Aorta (tissue), 5 donors: ENCODE results near the gene SLIT3. TPM values are rescaled to one million over a fixed set of nuclear protein-coding genes. Genes with fewer than 3 reads are reported as not detected.
"Not testable (repeated sequence)": the region's sequence is repeated elsewhere in the genome, so short reads cannot be mapped to it uniquely, and the experiment has no call there.

ENCODE experiments used
- ATAC-seq: fragments of 200-7000 bp; cut with Tn5 transposase; one replicate; pipeline ENCODE4 v1.9.1; 2022; ENCODE audit warnings: moderate library complexity; ENCODE audit not compliant: low FRiP score
- DNase-seq, 2 donors: peaks; one replicate each; pipeline ENCODE4 v3.0.0-alpha.2; 2020
- H3K27ac ChIP-seq, 2 donors: one replicate each; pipeline ENCODE4 v1.5.1; 2013; ENCODE audit warnings: low read length in 2 of 2, mild to moderate bottlenecking in 2 of 2, moderate library complexity in 2 of 2, control low read depth in 1 of 2, inconsistent platforms in 1 of 2, low read depth in 1 of 2
- H3K27me3 ChIP-seq, 2 donors: one replicate each; pipeline ENCODE4 v1.6.1; 2013; ENCODE audit warnings: control low read depth in 1 of 2, low read length in 1 of 2, mild to moderate bottlenecking in 1 of 2, moderate library complexity in 1 of 2; ENCODE audit not compliant: insufficient read depth in 2 of 2, control insufficient read depth in 1 of 2
- H3K36me3 ChIP-seq, 2 donors: one replicate each; pipeline ENCODE4 v1.6.1; 2013; ENCODE audit warnings: control low read depth in 1 of 2, low read length in 1 of 2, mild to moderate bottlenecking in 1 of 2; ENCODE audit not compliant: insufficient read depth in 2 of 2, control insufficient read depth in 1 of 2
- H3K4me1 ChIP-seq, 2 donors: one replicate each; pipeline ENCODE4 v1.6.1; 2013; ENCODE audit warnings: low read length in 2 of 2, control low read depth in 1 of 2, mild to moderate bottlenecking in 1 of 2, moderate library complexity in 1 of 2; ENCODE audit not compliant: insufficient read depth in 2 of 2, control insufficient read depth in 1 of 2
- H3K4me3 ChIP-seq, 2 donors: one replicate each; pipeline ENCODE4 v1.5.1; 2013; ENCODE audit warnings: low read length in 2 of 2, control low read depth in 1 of 2, mild to moderate bottlenecking in 1 of 2
- H3K9me3 ChIP-seq: one replicate; pipeline ENCODE4 v1.6.1; 2013; ENCODE audit warnings: mild to moderate bottlenecking, low read length; ENCODE audit not compliant: control insufficient read depth
- WGBS, 2 donors: extraction: QIAGEN DNeasy Blood & Tissue Kit; methylation state at CpG; one replicate each; pipeline ENCODE4 v1.1.7; 2013; 5-methylcytosine and 5-hydroxymethylcytosine counted together
- intact Hi-C, 2 donors: fragments of 100-400 bp; cut with DNase I; formaldehyde crosslinking; loops; one replicate each; pipeline versions ENCODE4 v1.14.2 to v1.15.0; 2022
- polyA plus RNA-seq, 2 donors: library from polyadenylated mRNA; stranded (reverse); fragments of 200-250 nt; gene quantifications; one replicate each; pipeline ENCODE4 v1.2.3, GENCODE V29; 2013
- total RNA-seq, 2 donors: library from RNA; stranded (reverse); fragmentation: NEBNext Ultra II Directional; extraction: Animal tissue kit (Norgen Biotek cat#: 25700); gene quantifications; one replicate each; pipeline ENCODE4 v1.2.1, GENCODE V29; 2021
- donor health status: healthy with polysubstance abuse.
- donor health status: Bipolar disorder and iron deficiency.
- donor health status: DM: no; HTN: no; CAD: no.
- donor health status: DM: no; HTN: no; CAD: no.
- donor health status: DM: yes; HTN: yes; CAD: no.

Gene SLIT3
- total and polyA plus RNA-seq, 4 donors = 8.6 to 108 (median 77.0) TPM

- H3K27me3 ChIP-seq, DNase-seq, H3K4me3 ChIP-seq, ATAC-seq, H3K36me3 ChIP-seq, H3K27ac ChIP-seq, H3K9me3 ChIP-seq, intact Hi-C loops, H3K4me1 ChIP-seq: not testable (repeated sequence)
- 81 to 90% methylated on average over 9 of the region's 9 CpGs for WGBS, 2 donors
Observed at GRCh38 chr5:169140215-169140614, 160.7 kb downstream of the SLIT3 start.

GRCh38 chr5:169139480-169140050 is 161.4 kb downstream of the SLIT3 start:
- Histone ChIP-seq H3K4me1 (no peaks in the 10 kb centered on the region), H3K27ac (no peak overlapping the region), H3K9me3 (no peaks in the 10 kb centered on the region), H3K36me3 (no peaks in the 10 kb centered on the region), H3K4me3 (no peak overlapping the region), H3K27me3 (no peaks in the 10 kb centered on the region)
- WGBS, 2 donors = 10 to 22% methylated on average over 6 of the region's 6 CpGs
- intact Hi-C loops = no loop called here
- ATAC-seq (peak; percentile 45), DNase-seq (peak in 1 of 2 donors; percentile 57)

GRCh38 chr5:169133531-169133930 is 167.4 kb downstream of the SLIT3 start:
- Histone ChIP-seq H3K36me3 (no peaks in the 10 kb centered on the region), H3K4me1 (peaks cover 3 to 16% of the 10 kb centered on the region in 2 donors), H3K27ac (no peak overlapping the region), H3K4me3 (no peak overlapping the region), H3K9me3 (no peaks in the 10 kb centered on the region), H3K27me3 (no peaks in the 10 kb centered on the region)
- intact Hi-C loops = no loop called here
- no peak for DNase-seq
- 89 to 93% methylated on average over 3 of the region's 3 CpGs for WGBS, 2 donors
- ATAC-seq = no peak

- H3K9me3 ChIP-seq = no peaks in the 10 kb centered on the region
Observed at GRCh38 chr5:169132302-169132660, 168.7 kb downstream of the SLIT3 start.

GRCh38 chr5:169131616-169132301 is 169.2 kb downstream of the SLIT3 start:
- Histone ChIP-seq H3K36me3 (no peaks in the 10 kb centered on the region), H3K27me3 (no peaks in the 10 kb centered on the region), H3K27ac (peak overlapping the region; percentile 22 to 76), H3K4me1 (peaks cover 3 to 16% of the 10 kb centered on the region in 2 donors), H3K4me3 (no peak overlapping the region), H3K9me3 (no peaks in the 10 kb centered on the region)
- WGBS, 2 donors = 15 to 20% methylated on average over 4 of the region's 4 CpGs
- intact Hi-C loops = no loop called here
- ATAC-seq = no peak
- DNase-seq = no peak

More at GRCh38 chr5:169132302-169132660, 168.7 kb downstream of the SLIT3 start:
- Histone ChIP-seq H3K27me3 (no peaks in the 10 kb centered on the region), H3K4me1 (peaks cover 3 to 16% of the 10 kb centered on the region in 2 donors), H3K4me3 (no peak overlapping the region), H3K36me3 (no peaks in the 10 kb centered on the region), H3K27ac (no peak overlapping the region)
- ATAC-seq (no peak), DNase-seq (no peak)
- WGBS, 2 donors = 3 to 5% methylated on average over 1 of the region's 1 CpG
- intact Hi-C loops = no loop called here

GRCh38 chr5:169128679-169129078 is 172.3 kb downstream of the SLIT3 start:
- Histone ChIP-seq H3K4me3 (no peak overlapping the region), H3K36me3 (no peaks in the 10 kb centered on the region), H3K9me3 (no peaks in the 10 kb centered on the region), H3K27me3 (no peaks in the 10 kb centered on the region), H3K4me1 (peaks cover 3 to 16% of the 10 kb centered on the region in 2 donors), H3K27ac (no peak overlapping the region)
- ATAC-seq (no peak), DNase-seq (no peak)
- intact Hi-C loops = no loop called here
- WGBS, 2 donors = 85 to 97% methylated on average over 9 of the region's 9 CpGs

GRCh38 chr5:169127431-169127830 is 173.5 kb downstream of the SLIT3 start:
- Histone ChIP-seq H3K36me3 (no peaks in the 10 kb centered on the region), H3K9me3 (no peaks in the 10 kb centered on the region), H3K27ac (no peak overlapping the region), H3K27me3 (no peaks in the 10 kb centered on the region), H3K4me3 (no peak overlapping the region), H3K4me1 (peaks cover 3 to 11% of the 10 kb centered on the region in 2 donors)
- ATAC-seq (no peak), DNase-seq (no peak)
- intact Hi-C loops = no loop called here
- WGBS, 2 donors = 78 to 81% methylated on average over 4 of the region's 4 CpGs

- Histone ChIP-seq H3K36me3 (no peaks in the 10 kb centered on the region), H3K27me3 (no peaks in the 10 kb centered on the region), H3K4me1 (peaks cover 2 to 3% of the 10 kb centered on the region in 2 donors), H3K9me3 (no peaks in the 10 kb centered on the region), H3K4me3 (no peak overlapping the region), H3K27ac (no peak overlapping the region)
- ATAC-seq = peak; percentile 61
- 52 to 89% methylated on average over 3 of the region's 3 CpGs for WGBS, 2 donors
- DNase-seq = no peak
- intact Hi-C loops = no loop called here
Observed at GRCh38 chr5:169126481-169127021, 174.4 kb downstream of the SLIT3 start.

GRCh38 chr5:169125571-169125970 is 175.4 kb downstream of the SLIT3 start:
- intact Hi-C loops = no loop called here
- no peaks in the 10 kb centered on the region for H3K4me1 ChIP-seq
- WGBS, 2 donors = 24 to 31% methylated on average over 7 of the region's 7 CpGs
- H3K4me3 ChIP-seq = no peak overlapping the region
- DNase-seq = no peak
- H3K9me3 ChIP-seq = no peaks in the 10 kb centered on the region
- no peaks in the 10 kb centered on the region for H3K36me3 ChIP-seq
- no peak for ATAC-seq
- H3K27me3 ChIP-seq = no peaks in the 10 kb centered on the region
- H3K27ac ChIP-seq = no peak overlapping the region
